Inflammatory macrophage treated with lipopolysaccharide for 4 hours (primary cell): ENCODE data around the gene P2RX5.
A peak's percentile ranks its signal among the peaks of the same experiment; 100 is the strongest.
"Not testable (repeated sequence)": the region's sequence is repeated elsewhere in the genome, so short reads cannot be mapped to it uniquely, and the experiment has no call there.

Source experiments
- DNase-seq: peaks from one replicate; pipeline ENCODE4 v3.0.0-alpha.2; 2020

Gene P2RX5, protein sequence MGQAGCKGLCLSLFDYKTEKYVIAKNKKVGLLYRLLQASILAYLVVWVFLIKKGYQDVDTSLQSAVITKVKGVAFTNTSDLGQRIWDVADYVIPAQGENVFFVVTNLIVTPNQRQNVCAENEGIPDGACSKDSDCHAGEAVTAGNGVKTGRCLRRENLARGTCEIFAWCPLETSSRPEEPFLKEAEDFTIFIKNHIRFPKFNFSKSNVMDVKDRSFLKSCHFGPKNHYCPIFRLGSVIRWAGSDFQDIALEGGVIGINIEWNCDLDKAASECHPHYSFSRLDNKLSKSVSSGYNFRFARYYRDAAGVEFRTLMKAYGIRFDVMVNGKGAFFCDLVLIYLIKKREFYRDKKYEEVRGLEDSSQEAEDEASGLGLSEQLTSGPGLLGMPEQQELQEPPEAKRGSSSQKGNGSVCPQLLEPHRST

DNA sequence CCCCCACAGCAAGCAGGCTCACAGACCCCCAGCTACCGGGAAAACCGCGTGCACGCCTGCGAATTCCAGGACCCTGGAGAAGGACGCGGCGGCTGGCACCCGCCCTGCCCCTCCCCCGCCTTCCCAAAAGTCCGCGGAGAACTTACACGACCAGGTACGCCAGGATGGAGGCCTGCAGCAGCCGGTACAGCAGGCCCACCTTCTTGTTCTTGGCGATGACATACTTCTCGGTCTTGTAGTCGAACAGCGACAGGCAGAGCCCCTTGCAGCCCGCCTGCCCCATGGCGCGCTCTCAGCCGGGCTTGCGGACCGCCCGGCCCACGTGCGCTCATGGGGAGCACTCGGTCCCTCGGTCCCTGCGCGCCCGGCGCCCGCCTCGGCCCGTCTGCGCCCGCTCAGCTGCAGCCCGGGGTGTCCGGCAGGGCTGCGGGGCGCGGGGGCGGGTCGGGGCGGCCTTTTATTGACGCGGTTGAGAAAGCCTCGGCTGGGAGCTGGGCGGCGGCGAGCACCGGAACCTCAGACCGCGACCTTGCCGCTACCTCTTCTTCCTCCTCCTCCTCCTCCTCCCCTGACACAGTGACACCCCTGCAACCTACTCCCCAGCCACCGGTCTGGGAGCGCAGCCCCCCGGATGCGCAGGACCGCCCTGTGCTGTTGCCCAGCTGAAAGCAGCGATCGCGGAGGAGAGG, at the start of gene P2RX5:
Gene P2RX5, minus strand, starts transcription at position 433 of the 689 bp plus-strand sequence. Its CDS starts 150 bp downstream, at position 283.
- peak; percentile 28 for DNase-seq

DNA sequence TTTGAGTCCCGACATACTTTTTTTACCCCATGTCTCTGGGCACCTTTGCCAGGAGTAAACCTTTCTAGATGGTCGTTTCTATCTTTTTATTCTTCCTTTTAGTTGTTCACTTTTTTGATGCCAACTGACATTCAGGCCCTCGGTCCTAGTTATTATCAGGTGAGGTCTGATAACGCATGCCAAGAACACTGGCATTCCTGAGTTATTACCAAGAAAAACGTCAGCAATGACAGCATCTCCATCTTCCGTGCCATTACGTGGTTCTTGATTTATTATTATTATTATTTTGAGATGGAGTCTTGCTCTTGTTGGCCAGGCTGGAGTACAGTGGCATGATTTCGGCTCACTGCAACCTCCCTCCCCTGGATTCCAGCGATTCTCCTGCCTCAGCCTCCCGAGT, 49.1 kb upstream of the P2RX5 start:
- no peak for DNase-seq

DNA sequence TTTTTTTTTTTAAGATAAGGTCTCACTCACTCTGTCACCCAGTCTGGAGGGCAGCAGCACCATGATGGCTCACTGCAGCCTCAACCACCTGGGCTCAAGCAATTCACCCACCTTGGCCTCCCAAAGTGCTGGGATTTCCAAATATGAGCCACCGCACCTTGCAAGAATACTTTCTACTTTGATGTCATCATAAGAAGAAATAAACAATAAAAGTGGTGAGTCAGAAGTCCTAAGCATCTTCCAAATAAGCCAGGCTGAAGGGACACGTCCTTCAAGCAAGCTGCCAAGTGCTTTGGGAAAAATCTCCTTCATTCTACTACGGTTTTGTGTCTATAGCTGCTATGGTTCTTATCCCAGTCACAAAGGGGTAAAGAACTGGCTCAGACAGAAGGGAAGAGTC, 48.1 kb upstream of the P2RX5 start:
- no peak for DNase-seq

DNA sequence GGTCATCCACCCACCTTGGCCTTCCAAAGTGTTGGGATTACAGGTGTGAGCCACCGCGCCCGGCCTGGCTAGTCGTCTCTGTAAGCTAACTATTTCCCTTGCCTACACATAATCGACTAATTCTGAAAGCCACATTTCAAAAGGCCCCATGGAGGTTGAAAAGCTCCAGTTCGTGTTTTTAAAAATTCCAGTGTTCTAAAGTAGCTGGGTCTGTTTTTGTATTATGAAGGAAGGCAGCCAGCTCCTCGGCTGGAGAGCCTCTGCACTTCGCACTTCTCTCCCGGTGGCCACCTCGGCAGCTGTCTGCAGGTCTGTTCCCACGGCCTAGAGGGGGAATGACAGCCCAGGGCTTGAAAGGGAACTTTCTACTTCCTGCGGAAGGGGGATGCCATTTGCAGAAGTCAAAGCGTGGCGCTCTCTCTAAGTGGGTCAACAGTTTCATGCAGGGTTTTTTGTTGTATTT, 44.7 kb upstream of the P2RX5 start:
- peak; percentile 77 for DNase-seq

DNA sequence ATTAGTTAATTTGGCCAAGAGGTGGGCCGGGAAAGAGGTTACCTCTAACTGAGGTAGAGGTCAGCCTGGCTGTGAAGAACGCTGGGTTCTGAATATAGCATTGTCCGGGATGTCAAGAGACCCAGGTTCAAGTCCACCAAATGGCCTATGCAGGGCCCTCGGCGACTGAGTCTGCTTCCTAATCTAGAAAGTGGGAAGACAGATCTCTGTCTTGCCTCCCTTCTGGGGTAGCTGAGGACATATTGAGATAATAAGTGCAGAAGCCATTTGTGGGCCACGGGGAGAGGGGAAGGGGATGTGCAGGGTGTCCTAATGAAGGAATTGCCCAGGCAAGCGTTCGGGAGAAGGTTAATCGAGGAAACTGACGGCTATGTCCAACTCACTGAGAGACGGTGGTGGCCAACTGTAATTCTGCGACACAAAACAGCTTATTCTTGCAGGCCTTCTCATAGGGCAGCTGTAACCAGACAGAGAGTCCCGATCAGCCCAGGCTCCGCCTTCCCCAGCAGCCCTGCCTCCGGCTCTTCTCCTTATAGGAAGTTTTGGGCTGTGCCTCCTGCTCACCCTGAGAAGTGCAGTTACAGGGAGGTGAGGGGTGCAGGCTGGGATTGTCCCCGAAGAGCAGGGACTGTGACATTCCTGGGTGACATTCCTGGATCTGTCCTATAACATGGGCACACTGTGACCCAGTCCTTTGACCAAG, 43.6 kb upstream of the P2RX5 start:
- DNase-seq = no peak

DNA sequence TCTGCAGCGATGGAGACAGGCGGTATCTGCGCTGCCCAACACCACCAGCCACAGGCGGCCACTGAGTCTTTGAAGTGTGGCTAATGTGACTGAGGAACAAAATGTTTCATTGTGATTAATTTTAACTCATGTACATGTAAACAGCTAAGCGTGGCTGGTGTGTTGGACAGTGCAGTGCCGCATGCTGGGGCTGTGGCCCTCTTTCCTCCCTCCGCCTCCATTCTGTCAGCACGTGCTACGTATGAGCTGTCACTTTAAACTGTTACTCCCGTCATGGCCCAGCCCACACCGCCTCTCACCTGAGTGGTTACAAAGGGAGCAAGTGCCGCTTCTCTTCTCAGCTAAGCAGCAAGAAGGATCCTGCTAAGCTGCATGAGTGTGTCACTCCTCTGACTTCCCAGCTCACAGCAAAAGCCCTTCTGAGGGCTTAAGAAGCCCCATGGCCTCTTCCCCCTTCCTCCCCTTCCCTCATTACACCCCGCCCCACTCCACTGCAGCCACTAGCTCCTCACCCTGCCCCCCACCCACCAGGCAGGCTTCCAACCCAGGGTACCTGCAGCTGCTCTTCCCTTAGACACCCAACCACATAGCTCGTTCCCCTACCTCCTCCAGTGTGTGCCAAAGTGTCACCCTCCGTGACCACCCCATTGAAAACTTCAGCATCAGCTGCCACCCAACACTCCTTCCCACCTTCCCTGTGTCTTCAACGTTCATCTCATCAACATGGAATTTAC, 42.8 kb upstream of the P2RX5 start:
- no peak for DNase-seq

DNA sequence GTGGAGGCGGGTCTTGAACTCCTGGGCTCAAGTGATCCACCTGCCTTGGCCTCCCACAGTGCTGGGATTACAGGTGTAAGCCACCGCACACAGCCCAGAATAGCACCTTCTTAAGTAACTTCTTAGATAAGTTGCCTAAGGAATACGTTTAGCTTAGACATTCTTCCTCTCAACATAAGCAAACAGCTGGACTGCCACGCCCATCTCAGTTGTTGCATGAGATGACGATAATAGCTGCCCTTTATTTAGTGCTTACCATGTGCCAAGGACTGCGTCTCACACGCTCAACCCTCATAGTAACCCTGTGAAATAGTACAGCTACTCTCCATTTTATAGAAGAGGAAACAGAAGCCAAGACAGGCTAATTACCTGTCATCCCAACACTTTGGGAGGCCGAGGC, 39.6 kb upstream of the P2RX5 start:
- peak; percentile 23 for DNase-seq

DNA sequence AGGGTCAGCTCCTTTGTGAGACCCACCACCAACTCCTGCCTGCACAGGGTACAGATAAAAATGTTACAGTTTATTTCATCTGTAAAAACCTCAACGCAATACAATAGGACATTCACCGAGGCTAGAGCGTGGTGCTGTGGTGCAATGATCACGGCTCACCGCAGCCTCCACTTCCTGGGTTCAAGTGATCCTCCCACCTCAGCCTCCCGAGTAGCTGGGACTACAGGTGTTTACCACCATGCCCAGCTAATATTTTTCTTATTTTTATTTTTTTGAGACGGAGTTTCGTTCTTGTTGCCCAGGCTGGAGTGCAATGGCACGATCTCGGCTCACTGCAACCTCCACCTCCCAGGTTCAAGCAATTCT, 38.9 kb upstream of the P2RX5 start:
- DNase-seq = not testable (repeated sequence)

DNA sequence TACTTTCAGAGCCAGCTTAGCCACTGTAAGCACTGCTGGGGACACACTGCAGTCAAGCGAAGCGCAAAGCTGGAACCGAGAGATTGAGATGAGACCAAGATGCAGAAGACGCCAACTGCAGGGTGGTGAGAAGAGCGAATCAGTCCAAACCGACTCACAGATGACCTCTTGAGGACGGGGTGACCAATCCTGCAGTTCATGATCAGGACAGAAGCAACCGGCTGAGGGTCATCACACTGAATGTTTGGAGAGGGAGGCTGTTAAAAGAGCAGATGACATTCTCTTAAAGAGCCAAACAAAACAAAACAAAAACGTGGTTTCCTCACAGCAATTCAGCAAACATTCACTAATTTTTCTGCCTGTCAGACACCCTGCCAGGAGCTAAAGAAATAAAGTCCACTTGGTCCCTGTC, 36.3 kb upstream of the P2RX5 start:
- no peak for DNase-seq

DNA sequence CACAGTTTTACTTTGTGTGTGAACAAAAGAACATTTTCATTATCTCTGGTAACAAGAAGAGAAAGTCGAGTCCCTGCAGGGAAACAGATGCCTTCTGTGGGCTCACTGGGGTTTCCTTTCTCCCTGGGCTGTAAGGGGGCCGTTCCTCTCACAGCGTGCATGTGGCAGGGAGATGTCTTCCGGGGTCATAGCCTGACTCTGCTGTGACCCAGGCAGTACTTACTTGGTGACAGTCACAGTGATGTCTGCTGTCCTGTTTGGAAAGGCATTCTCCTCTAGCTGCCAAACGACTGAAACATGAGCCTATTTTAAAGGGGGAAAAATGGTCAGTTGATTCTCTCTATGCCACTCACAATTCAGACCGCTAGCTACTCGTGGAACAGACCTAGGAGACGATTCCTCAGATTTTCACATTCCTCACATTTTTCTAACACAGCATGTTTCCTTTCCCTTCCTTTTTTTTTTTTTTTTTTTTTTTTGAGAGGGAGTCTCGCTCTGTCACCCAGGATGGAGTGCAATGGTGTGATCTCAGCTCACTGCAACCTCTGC, 35.0 kb upstream of the P2RX5 start:
- DNase-seq = no peak

DNA sequence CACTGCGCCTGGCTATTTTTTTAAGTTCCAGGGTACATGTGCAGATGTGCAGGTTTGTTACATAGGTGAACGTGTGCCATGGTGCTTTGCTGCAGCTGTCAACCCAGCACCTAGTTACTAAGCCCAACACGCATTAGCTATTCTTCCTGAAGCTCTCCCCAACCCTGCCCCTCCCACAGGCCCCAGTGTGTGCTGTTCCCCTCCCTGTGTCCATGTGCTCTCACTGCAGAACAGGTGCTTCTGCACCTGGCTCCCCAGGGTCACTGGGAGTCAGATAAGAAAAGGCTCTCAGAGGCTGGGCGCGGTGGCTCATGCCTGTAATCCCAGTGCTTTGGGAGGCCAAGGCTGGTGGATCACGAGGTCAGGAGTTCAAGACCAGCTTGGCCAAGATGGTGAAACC, 33.9 kb upstream of the P2RX5 start:
- DNase-seq = no peak

DNA sequence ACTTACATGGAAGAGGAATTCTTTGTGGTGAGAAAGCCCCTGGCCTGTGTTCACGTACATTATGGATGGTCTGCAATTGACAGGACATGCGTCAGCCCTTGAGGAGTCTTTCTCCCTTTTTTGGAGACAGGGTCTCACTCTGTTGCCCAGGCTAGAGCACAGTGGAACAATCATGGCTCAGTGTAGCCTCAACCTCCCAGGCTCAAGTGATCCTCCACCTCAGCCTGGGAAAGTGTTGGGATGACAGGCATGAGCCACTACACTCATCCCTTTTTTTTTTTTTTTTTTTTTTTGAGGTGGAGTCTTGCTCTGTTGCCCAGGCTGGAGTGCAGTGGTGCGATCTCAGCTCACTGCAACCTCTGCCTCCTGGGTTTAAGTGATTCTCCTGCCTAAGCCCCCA, 32.1 kb upstream of the P2RX5 start:
- not testable (repeated sequence) for DNase-seq

DNA sequence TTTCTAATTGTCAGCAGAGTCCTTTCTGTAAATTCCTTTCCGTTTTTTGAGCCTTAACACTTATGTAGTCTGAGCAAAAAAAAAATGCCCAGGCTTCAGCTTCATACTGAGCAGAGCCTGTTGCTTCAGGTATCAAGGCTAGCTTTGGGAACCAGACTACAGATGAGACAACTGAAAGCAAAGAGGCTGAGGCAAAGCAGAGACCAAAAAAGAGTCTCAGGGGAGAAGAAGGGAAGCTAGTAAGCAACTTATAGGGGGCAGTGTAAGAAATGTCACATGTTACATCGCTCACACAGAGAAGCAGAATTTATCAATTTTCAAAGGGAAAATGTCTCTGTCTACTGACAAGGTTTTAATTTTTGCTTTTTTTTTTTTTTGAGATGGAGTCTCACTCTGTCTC, 31.1 kb upstream of the P2RX5 start:
- DNase-seq = no peak

DNA sequence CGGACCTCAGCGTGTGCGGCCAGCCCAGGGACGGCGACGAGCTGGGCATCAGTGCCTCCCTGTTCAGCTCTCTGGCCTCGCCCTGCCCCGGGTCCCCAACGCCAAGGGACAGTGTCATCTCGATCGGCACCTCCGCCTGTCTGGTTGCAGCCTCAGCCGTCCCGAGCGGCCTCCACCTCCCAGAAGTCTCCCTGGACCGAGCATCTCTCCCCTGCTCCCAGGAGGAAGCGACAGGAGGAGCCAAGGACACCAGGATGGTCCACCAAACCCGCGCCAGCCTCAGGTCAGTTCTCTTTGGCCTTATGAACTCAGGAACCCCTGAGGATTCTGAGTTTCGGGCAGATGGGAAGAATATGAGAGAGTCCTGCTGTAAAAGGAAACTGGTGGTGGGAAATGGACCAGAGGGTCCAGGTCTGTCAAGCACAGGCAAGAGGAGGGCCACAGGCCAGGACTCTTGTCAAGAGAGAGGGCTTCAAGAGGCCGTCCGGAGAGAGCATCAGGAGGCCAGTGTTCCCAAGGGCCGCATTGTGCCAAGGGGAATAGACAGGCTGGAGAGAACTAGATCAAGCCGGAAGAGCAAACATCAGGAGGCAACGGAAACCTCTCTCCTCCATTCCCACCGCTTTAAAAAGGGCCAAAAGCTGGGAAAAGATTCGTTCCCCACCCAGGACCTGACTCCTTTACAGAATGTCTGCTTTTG, 28.6 kb upstream of the P2RX5 start:
- DNase-seq = no peak

DNA sequence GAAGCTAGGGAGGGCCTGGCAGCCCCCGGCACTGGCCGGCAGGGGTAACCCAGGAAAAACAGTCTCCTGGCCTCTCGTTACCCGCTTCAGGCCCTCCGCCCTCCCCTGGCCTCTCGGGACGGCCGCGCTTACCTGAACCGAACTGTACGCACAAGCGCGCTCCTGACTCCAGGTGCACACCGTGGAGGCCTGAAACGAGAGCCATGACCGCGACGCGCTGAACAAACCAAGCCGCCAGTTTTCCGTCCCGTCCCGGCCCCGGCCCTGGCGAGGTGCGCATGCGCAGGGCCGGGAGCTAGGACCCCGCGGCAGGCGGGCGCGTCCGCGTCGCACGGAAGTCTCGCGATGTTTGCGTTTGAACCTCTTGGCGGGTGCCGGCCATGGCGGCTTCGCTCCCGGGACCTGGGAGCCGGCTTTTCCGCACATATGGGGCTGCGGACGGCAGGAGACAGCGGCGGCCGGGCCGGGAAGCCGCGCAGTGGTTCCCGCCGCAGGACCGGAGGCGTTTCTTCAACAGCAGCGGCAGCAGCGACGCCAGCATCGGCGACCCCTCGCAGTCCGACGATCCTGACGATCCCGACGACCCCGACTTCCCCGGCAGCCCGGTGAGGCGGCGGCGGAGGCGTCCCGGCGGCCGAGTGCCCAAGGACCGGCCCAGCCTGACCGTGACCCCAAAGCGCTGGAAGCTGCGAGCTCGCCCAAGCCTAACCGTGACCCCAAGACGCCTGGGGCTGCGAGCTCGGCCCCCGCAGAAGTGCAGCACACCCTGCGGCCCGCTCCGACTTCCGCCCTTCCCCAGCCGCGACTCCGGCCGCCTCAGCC, 27.8 kb upstream of the P2RX5 start, which contains the start of gene HASPIN:
Gene HASPIN, plus strand, starts transcription at position 348 of the 822 bp plus-strand sequence. Its CDS starts 33 bp downstream, at position 381.
- DNase-seq = peak; percentile 94

DNA sequence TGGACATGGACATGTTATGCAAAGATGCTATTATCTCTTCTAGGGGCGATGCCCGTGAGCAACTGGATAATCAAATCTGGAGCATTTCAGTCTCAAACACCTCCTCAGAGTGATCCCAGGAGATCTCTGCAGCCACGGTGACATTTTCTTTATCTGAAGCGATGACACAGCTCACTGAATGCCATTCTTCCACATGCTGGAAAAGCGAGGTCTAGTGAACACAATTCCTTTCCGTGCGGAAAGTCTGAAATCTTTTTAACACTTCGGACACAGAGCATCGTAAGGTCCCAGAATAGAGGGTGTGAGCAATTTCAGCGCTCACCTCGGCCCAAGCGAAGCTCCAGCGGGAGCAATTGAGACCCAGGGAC, 27.2 kb upstream of the P2RX5 start:
- DNase-seq = no peak

DNA sequence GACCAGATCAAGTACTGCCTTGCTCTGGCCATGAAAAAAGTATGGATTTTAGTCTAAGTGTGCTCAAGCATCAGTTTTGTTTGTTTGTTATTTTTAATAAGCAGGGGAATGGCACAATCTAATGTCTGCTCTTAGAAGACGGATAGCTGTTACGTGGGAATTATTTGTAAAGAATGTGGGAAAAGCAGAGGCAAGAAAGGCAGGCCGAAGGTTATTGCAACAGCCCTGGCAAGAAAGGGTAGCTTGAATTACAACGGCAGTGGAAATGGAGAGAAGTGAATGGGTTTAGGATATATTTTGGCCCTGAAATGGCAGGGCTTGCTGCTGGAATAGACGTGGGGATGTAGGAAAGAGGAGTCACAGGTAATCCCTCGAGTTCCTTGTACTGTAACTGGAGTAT, 26.8 kb upstream of the P2RX5 start:
- no peak for DNase-seq

DNA sequence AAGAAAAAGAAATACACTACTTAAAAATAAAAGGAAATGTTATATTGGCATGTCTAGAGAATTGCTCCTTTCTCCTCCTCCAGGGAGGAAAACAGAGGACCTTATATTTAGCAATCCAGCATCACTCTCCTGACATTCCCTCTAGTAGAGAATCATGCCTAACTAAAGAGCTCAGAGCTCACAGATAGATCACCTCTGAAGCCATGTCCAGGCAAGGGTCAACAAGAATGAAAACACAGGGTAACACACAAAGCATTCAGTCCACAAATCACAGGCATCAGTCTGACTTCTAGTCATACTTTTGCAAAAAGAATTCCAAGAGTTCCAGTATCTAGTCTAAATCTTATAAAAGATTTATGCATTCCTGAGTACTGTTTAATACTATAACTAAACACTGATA, 23.3 kb upstream of the P2RX5 start:
- DNase-seq = no peak

DNA sequence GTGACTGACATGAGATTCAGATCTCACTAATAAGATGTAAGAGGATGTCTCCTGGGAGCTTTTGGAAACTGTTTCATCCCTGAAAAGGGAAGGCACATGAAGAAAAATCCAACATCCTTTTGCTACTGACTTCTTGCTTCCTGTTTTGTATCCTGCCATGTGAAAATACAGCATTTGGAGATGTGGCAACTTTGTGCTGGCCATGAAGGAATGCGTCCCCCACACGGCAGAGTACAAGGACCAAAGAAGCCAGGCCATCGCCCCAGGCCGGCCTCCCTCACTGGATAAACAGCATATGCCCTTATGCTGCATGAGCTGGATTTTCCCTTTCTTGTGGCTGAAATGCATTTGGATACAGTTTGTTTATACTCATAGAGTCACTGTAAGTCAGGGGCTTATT, 22.2 kb upstream of the P2RX5 start:
- peak; percentile 56 for DNase-seq

DNA sequence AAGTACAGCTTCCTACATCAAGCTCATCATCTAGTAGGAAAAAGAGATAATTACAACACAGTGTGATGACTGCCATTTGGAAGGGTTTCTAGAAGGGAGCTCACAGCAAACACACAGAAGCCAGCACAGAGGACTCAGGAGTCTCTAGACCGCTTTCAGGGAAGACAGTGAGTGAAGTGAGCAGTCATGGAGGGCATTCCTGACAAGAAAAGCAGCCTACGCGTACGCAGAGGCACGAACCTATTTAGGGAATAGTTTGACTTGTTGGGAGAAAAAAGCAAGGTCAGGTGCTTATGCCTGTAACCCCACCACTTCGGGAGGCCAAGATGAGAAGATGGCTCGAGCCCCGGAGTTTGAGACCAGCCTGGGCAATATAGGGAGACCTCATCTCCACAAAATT, 19.3 kb upstream of the P2RX5 start:
- DNase-seq = no peak
